PC-3 (cell line): ENCODE measurements around the gene OR10A5.

ENCODE experiments used
- EZH2 ChIP-seq: fragments of 300-600 bp; sonication (generic); IDR thresholded peaks from one replicate; pipeline ENCODE4 v1.6.1; 2017; ENCODE audit warnings: antibody characterized with exemption, mild to moderate bottlenecking, low read length; ENCODE audit not compliant: unreplicated experiment
- TF ChIP-seq, protein P1 (sequence below): fragments of 300-600 bp; sonication (generic); conservative IDR thresholded peaks from 2 replicates; pipeline ENCODE4 v1.5.1; 2017; ENCODE audit warnings: antibody characterized with exemption, low read depth, mild to moderate bottlenecking, low read length

DNA sequence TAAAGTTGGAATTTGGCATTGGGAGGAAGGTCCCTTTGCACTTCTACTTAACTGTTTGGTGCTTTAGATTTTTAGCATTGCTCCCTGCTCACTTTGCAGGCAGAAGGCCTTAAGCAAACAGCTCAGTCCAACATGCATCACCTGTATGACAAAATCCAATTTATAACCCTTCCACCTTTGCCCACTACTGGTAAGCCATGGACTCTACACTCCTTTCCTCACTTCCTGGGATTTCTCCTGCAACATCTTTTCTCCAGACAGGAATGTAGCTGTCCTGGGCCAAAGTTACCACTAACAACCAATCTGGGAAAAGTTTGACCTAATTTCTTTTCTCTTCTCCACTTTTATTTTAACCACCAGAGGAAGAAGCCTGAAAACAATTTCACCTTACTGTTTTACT is 48.6 kb downstream of the OR10A5 start:
- TF ChIP-seq, protein P1, sequence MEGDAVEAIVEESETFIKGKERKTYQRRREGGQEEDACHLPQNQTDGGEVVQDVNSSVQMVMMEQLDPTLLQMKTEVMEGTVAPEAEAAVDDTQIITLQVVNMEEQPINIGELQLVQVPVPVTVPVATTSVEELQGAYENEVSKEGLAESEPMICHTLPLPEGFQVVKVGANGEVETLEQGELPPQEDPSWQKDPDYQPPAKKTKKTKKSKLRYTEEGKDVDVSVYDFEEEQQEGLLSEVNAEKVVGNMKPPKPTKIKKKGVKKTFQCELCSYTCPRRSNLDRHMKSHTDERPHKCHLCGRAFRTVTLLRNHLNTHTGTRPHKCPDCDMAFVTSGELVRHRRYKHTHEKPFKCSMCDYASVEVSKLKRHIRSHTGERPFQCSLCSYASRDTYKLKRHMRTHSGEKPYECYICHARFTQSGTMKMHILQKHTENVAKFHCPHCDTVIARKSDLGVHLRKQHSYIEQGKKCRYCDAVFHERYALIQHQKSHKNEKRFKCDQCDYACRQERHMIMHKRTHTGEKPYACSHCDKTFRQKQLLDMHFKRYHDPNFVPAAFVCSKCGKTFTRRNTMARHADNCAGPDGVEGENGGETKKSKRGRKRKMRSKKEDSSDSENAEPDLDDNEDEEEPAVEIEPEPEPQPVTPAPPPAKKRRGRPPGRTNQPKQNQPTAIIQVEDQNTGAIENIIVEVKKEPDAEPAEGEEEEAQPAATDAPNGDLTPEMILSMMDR: no peak
- TF ChIP-seq EZH2: no peak
